ENCODE results near the gene IGF2.

The IGF2 gene

GRCh38 chr11:2099516-2100349 lies 39.5 kb downstream of the IGF2 start:
- no peak for TF ChIP-seq USF1 (IDR thresholded peaks at IDR 0.05)
- no peak for TF ChIP-seq RAD21 (IDR thresholded peaks at IDR 0.05; ENCODE audit: low read depth)
- TF ChIP-seq YY1 (IDR thresholded peaks at IDR 0.05; ENCODE audit: low read depth) = no peak
- TF ChIP-seq REST (IDR thresholded peaks at IDR 0.05; ENCODE audit: low read depth) = no peak
- TF ChIP-seq MAX (IDR thresholded peaks at IDR 0.05) = no peak
- TF ChIP-seq TCF12 (IDR thresholded peaks at IDR 0.05; ENCODE audit: low read depth) = no peak
- no peak for TF ChIP-seq FOXM1 (IDR thresholded peaks at IDR 0.05; ENCODE audit: borderline replicate concordance, low read depth)
- TF ChIP-seq TAF1 (IDR thresholded peaks at IDR 0.05; ENCODE audit: low read depth) = no peak
- TF ChIP-seq EP300 (IDR thresholded peaks at IDR 0.05; ENCODE audit: borderline replicate concordance) = no peak
- no peak for TF ChIP-seq CEBPB (IDR thresholded peaks at IDR 0.05)
- no peak for TF ChIP-seq ZBTB7A (IDR thresholded peaks at IDR 0.05; ENCODE audit: low read depth)
- no peak for TF ChIP-seq NFIC (IDR thresholded peaks at IDR 0.05)
- no peak for TF ChIP-seq TEAD4 (IDR thresholded peaks at IDR 0.05)

- TF ChIP-seq CREB1 (IDR thresholded peaks at IDR 0.05; ENCODE audit: low read depth) (no peak), RAD21 (IDR thresholded peaks at IDR 0.05; ENCODE audit: low read depth) (no peak), EGR1 (IDR thresholded peaks at IDR 0.05) (no peak), EP300 (IDR thresholded peaks at IDR 0.05; ENCODE audit: borderline replicate concordance) (no peak), TAF1 (IDR thresholded peaks at IDR 0.05; ENCODE audit: low read depth) (no peak), YY1 (IDR thresholded peaks at IDR 0.05; ENCODE audit: low read depth) (no peak), NFIC (IDR thresholded peaks at IDR 0.05) (no peak), USF1 (IDR thresholded peaks at IDR 0.05) (no peak), MAX (IDR thresholded peaks at IDR 0.05) (no peak)
Observed at GRCh38 chr11:2098691-2099515, 40.3 kb downstream of the IGF2 start.

- TF ChIP-seq TAF1 (IDR thresholded peaks at IDR 0.05; ENCODE audit: low read depth) (no peak), EGR1 (IDR thresholded peaks at IDR 0.05) (no peak), ZBTB7A (IDR thresholded peaks at IDR 0.05; ENCODE audit: low read depth) (no peak), YY1 (IDR thresholded peaks at IDR 0.05; ENCODE audit: low read depth) (no peak), RAD21 (IDR thresholded peaks at IDR 0.05; ENCODE audit: low read depth) (no peak), NFIC (IDR thresholded peaks at IDR 0.05) (no peak)
Observed at GRCh38 chr11:2097998-2098690, 41.0 kb downstream of the IGF2 start.

GRCh38 chr11:2097356-2097997 lies 41.7 kb downstream of the IGF2 start:
- no peak for TF ChIP-seq EGR1 (IDR thresholded peaks at IDR 0.05)
- no peak for TF ChIP-seq USF1 (IDR thresholded peaks at IDR 0.05)
- no peak for TF ChIP-seq FOXM1 (IDR thresholded peaks at IDR 0.05; ENCODE audit: borderline replicate concordance, low read depth)
- no peak for TF ChIP-seq TCF12 (IDR thresholded peaks at IDR 0.05; ENCODE audit: low read depth)
- no peak for TF ChIP-seq RAD21 (IDR thresholded peaks at IDR 0.05; ENCODE audit: low read depth)
- TF ChIP-seq MAX (IDR thresholded peaks at IDR 0.05) = no peak
- TF ChIP-seq CREB1 (IDR thresholded peaks at IDR 0.05; ENCODE audit: low read depth) = no peak
- TF ChIP-seq YY1 (IDR thresholded peaks at IDR 0.05; ENCODE audit: low read depth) = no peak
- no peak for TF ChIP-seq NFIC (IDR thresholded peaks at IDR 0.05)
- TF ChIP-seq TAF1 (IDR thresholded peaks at IDR 0.05; ENCODE audit: low read depth) = no peak
- no peak for TF ChIP-seq REST (IDR thresholded peaks at IDR 0.05; ENCODE audit: low read depth)
- no peak; the same call in 1 of the 2 replicates for TF ChIP-seq ZBTB7A (IDR thresholded peaks at IDR 0.05; ENCODE audit: low read depth)
- TF ChIP-seq TEAD4 (IDR thresholded peaks at IDR 0.05) = no peak
- no peak for TF ChIP-seq CEBPB (IDR thresholded peaks at IDR 0.05)
- no peak for TF ChIP-seq EP300 (IDR thresholded peaks at IDR 0.05; ENCODE audit: borderline replicate concordance)
